Measurements from ENCODE around the gene ACBD3. TPM values are rescaled to one million over a fixed set of nuclear protein-coding genes. Genes with fewer than 3 reads are reported as not detected.

ACBD3 gene
- total and polyA plus RNA-seq, 10 of the 15 experiments (the other 5 are each of a cell fraction or from before 2014, with no cell fraction given): 7.5 to 27.9 (median 20.3) TPM

DNA sequence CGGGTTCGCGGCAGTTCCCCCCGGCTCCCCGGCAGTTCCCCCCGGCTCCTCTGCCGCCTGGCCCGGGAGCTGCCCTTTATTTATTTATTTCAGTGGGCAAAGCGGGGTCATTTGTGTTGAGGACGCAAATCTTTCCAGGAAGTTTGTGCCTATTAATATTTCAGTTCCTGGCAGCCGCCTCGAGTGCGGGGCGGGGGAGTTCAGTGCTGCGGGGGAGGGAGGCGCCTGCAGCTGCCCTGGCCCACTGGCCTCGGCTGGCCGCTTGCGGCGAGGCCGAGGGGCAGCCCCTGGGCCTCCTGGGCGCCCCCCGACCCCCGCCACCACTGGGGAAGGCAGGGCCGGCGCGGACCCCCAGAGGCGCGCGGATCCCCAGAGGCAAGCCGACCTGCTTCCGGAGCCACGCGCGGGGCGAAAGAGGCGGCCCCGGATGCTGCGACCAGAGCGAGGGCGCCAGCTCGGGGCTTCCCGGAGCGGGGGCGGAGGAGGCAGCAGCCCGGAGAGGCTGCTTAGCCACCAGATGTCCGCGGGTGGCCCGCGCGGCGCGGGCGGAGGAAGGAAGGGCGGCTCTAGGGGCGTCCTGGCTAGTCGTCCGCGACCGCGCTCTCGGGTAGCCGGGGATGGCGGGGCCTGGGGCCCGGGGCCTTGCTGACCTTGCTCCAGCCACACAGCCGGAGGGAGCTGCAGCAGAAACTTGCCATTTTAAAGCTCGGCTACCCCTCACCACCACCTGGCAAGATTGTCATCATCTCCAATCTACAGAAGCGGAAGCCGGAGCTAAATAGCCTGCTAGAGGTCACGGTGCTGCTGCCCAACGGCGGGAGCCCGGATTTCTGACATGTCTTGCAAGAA lies 76.1 kb downstream of the ACBD3 start (continued):
- no peak for TF ChIP-seq ZZZ3 (IDR thresholded peaks at IDR 0.05; ENCODE audit: control insufficient read depth, insufficient read length, low read depth)
- peak; percentile 84; the same call in 1 of the 2 replicates for TF ChIP-seq TBL1XR1 (IDR thresholded peaks at IDR 0.05; ENCODE audit: low read depth, low read length)
- TF ChIP-seq SUPT20H (IDR thresholded peaks at IDR 0.05; ENCODE audit: borderline replicate concordance, control insufficient read depth, low read depth, low read length): no peak
- peak; percentile 81 for TF ChIP-seq PML (IDR thresholded peaks at IDR 0.05; ENCODE audit: low read length)
- peak; percentile 92 for TF ChIP-seq IKZF1 (conservative IDR thresholded peaks at IDR 0.05)
- no peak for TF ChIP-seq FOS (IDR thresholded peaks at IDR 0.05; ENCODE audit: borderline replicate concordance, extremely low read depth, insufficient read length)
- TF ChIP-seq BHLHE40 (IDR thresholded peaks at IDR 0.05; ENCODE audit: borderline replicate concordance in 1 of 2, low read depth in 2 of 2, low read length in 1 of 2): peak; percentile 24 to 79; a peak in 3 of 4 replicates
- TF ChIP-seq HDAC2 (IDR thresholded peaks at IDR 0.05): no peak
- TF ChIP-seq, protein P1, sequence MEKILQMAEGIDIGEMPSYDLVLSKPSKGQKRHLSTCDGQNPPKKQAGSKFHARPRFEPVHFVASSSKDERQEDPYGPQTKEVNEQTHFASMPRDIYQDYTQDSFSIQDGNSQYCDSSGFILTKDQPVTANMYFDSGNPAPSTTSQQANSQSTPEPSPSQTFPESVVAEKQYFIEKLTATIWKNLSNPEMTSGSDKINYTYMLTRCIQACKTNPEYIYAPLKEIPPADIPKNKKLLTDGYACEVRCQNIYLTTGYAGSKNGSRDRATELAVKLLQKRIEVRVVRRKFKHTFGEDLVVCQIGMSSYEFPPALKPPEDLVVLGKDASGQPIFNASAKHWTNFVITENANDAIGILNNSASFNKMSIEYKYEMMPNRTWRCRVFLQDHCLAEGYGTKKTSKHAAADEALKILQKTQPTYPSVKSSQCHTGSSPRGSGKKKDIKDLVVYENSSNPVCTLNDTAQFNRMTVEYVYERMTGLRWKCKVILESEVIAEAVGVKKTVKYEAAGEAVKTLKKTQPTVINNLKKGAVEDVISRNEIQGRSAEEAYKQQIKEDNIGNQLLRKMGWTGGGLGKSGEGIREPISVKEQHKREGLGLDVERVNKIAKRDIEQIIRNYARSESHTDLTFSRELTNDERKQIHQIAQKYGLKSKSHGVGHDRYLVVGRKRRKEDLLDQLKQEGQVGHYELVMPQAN (conservative IDR thresholded peaks at IDR 0.05): peak; percentile 71; the same call in 1 of the 2 replicates
- peak; percentile 84 for TF ChIP-seq PAX5 (IDR thresholded peaks at IDR 0.05; ENCODE audit: borderline replicate concordance, low read depth, low read length)
- TF ChIP-seq NFIC (IDR thresholded peaks at IDR 0.05; ENCODE audit: low read depth, low read length): peak; percentile 36; the same call in 1 of the 2 replicates
- TF ChIP-seq GATAD2B (conservative IDR thresholded peaks at IDR 0.05; ENCODE audit: low read depth): peak; percentile 96
- peak; percentile 88 for TF ChIP-seq TCF12 (IDR thresholded peaks at IDR 0.05; ENCODE audit: low read depth, low read length)
- TF ChIP-seq, protein P2, sequence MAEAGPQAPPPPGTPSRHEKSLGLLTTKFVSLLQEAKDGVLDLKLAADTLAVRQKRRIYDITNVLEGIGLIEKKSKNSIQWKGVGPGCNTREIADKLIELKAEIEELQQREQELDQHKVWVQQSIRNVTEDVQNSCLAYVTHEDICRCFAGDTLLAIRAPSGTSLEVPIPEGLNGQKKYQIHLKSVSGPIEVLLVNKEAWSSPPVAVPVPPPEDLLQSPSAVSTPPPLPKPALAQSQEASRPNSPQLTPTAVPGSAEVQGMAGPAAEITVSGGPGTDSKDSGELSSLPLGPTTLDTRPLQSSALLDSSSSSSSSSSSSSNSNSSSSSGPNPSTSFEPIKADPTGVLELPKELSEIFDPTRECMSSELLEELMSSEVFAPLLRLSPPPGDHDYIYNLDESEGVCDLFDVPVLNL (IDR thresholded peaks at IDR 0.05; ENCODE audit: low read depth, low read length): 0 out of 2 replicates have a peak, but pooled peaks have one; percentile 9
- TF ChIP-seq ZNF24 (IDR thresholded peaks at IDR 0.05): peak; percentile 44
- TF ChIP-seq NBN (IDR thresholded peaks at IDR 0.05): peak; percentile 36; the same call in 1 of the 2 replicates
- no peak for TF ChIP-seq WRNIP1 (IDR thresholded peaks at IDR 0.05; ENCODE audit: borderline replicate concordance, low read depth, low read length)
- TF ChIP-seq TAF1 (IDR thresholded peaks at IDR 0.05; ENCODE audit: borderline replicate concordance, low read depth, low read length): peak; percentile 63; the same call in 1 of the 2 replicates
- 0 out of 4 replicates have a peak, but pooled peaks of 1 of the 2 experiments have one; percentile 39 for TF ChIP-seq SRF (IDR thresholded peaks at IDR 0.05; ENCODE audit: low read depth in 2 of 2, low read length in 2 of 2)
- peak; percentile 92 for TF ChIP-seq BACH1 (IDR thresholded peaks at IDR 0.05; ENCODE audit: borderline replicate concordance)
- 0 out of 2 replicates have a peak, but pooled peaks have one; percentile 5 for TF ChIP-seq RCOR1 (conservative IDR thresholded peaks at IDR 0.05; ENCODE audit: low read depth, low read length)
- TF ChIP-seq, protein P3, sequence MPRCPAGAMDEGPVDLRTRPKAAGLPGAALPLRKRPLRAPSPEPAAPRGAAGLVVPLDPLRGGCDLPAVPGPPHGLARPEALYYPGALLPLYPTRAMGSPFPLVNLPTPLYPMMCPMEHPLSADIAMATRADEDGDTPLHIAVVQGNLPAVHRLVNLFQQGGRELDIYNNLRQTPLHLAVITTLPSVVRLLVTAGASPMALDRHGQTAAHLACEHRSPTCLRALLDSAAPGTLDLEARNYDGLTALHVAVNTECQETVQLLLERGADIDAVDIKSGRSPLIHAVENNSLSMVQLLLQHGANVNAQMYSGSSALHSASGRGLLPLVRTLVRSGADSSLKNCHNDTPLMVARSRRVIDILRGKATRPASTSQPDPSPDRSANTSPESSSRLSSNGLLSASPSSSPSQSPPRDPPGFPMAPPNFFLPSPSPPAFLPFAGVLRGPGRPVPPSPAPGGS (IDR thresholded peaks at IDR 0.05; ENCODE audit: borderline replicate concordance, insufficient read depth, low read depth, low read length, poor library complexity, severe bottlenecking): peak; percentile 38
- TF ChIP-seq NR2F1 (conservative IDR thresholded peaks at IDR 0.05): peak; percentile 72
- peak; percentile 23; the same call in 1 of the 2 replicates for TF ChIP-seq CREB1 (IDR thresholded peaks at IDR 0.05; ENCODE audit: low read depth)
- peak; percentile 65; the same call in 1 of the 2 replicates for TF ChIP-seq POLR2AphosphoS2 (IDR thresholded peaks at IDR 0.05; ENCODE audit: low read depth, low read length)
- TF ChIP-seq PAX8 (IDR thresholded peaks at IDR 0.05): no peak

All from GM12878 (cell line).